H9 (cell line): ENCODE data around the gene SPTY2D1. TPM values are rescaled to one million over a fixed set of nuclear protein-coding genes. Genes with fewer than 3 reads are reported as not detected.

ENCODE experiments used
- DNase-seq: peaks from one replicate; pipeline ENCODE4 v3.0.0-alpha.2; 2017
- H2AFZ ChIP-seq: one replicate; pipeline ENCODE4 v1.6.1; 2013; ENCODE audit warnings: mild to moderate bottlenecking, low read length, control low read depth, moderate library complexity
- H2AK5ac ChIP-seq: 2 replicates; pipeline ENCODE4 v1.6.1; 2013; ENCODE audit warnings: low read length, control low read depth, mixed read lengths; ENCODE audit not compliant: insufficient read length
- H2BK120ac ChIP-seq: one replicate; pipeline ENCODE4 v1.6.1; 2013; ENCODE audit warnings: low read depth, mild to moderate bottlenecking, low read length, control low read depth, inconsistent platforms; ENCODE audit not compliant: poor library complexity, severe bottlenecking
- H2BK12ac ChIP-seq: 2 replicates; pipeline ENCODE4 v1.6.1; 2013; ENCODE audit warnings: low read length, control low read depth, mixed read lengths, low read depth; ENCODE audit not compliant: insufficient read length
- H2BK15ac ChIP-seq: 2 replicates; pipeline ENCODE4 v1.6.1; 2013; ENCODE audit warnings: low read depth, low read length, control low read depth
- H2BK20ac ChIP-seq: one replicate; pipeline ENCODE4 v1.6.1; 2013; ENCODE audit warnings: low read depth, mild to moderate bottlenecking, low read length, control low read depth, inconsistent platforms; ENCODE audit not compliant: poor library complexity, severe bottlenecking
- H2BK5ac ChIP-seq: 2 replicates; pipeline ENCODE4 v1.6.1; 2013; ENCODE audit warnings: low read length, control low read depth, mixed read lengths; ENCODE audit not compliant: insufficient read length
- H3K14ac ChIP-seq: 2 replicates; pipeline ENCODE4 v1.6.1; 2013; ENCODE audit warnings: low read length, control low read depth; ENCODE audit not compliant: insufficient read depth
- H3K18ac ChIP-seq: 2 replicates; pipeline ENCODE4 v1.6.1; 2013; ENCODE audit warnings: low read depth, mild to moderate bottlenecking, mixed read lengths, low read length, control low read depth; ENCODE audit not compliant: insufficient read length
- H3K23ac ChIP-seq: 2 replicates; pipeline ENCODE4 v1.6.1; 2013; ENCODE audit warnings: low read length, control low read depth, mixed read lengths, low read depth; ENCODE audit not compliant: insufficient read length
- H3K23me2 ChIP-seq: 2 replicates; pipeline ENCODE4 v1.6.1; 2013; ENCODE audit warnings: low read depth, mild to moderate bottlenecking, mixed read lengths, low read length, control low read depth; ENCODE audit not compliant: insufficient read length, poor library complexity, severe bottlenecking
- H3K27ac ChIP-seq: 2 replicates; pipeline ENCODE4 v1.5.1; 2013; ENCODE audit warnings: low read length, control low read depth, mixed read lengths, low read depth; ENCODE audit not compliant: insufficient read length
- H3K27me3 ChIP-seq: 2 replicates; pipeline ENCODE4 v1.6.1; 2013; ENCODE audit warnings: low read length, control low read depth, inconsistent platforms; ENCODE audit not compliant: insufficient read depth
- H3K4ac ChIP-seq: 2 replicates; pipeline ENCODE4 v1.6.1; 2013; ENCODE audit warnings: low read depth, mild to moderate bottlenecking, control low read depth, inconsistent platforms, low read length, moderate library complexity
- H3K4me1 ChIP-seq: 2 replicates; pipeline ENCODE4 v1.6.1; 2013; ENCODE audit warnings: low read length, control low read depth, inconsistent platforms; ENCODE audit not compliant: insufficient read depth
- H3K4me2 ChIP-seq: 2 replicates; pipeline ENCODE4 v1.6.1; 2013; ENCODE audit warnings: low read length, control low read depth, mixed read lengths; ENCODE audit not compliant: insufficient read length, insufficient read depth
- H3K56ac ChIP-seq: 2 replicates; pipeline ENCODE4 v1.6.1; 2013; ENCODE audit warnings: low read depth, mild to moderate bottlenecking, mixed read lengths, low read length, control low read depth; ENCODE audit not compliant: insufficient read length
- H3K79me1 ChIP-seq: 2 replicates; pipeline ENCODE4 v1.6.1; 2013; ENCODE audit warnings: low read depth, mild to moderate bottlenecking, moderate library complexity, low read length, control low read depth, inconsistent platforms; ENCODE audit not compliant: insufficient read depth, poor library complexity, severe bottlenecking
- H3K79me2 ChIP-seq: 2 replicates; pipeline ENCODE4 v1.6.1; 2013; ENCODE audit warnings: low read length, control low read depth, inconsistent platforms; ENCODE audit not compliant: insufficient read depth
- H3K9ac ChIP-seq: 2 replicates; pipeline ENCODE4 v1.6.1; 2013; ENCODE audit warnings: low read length, control low read depth, mixed read lengths; ENCODE audit not compliant: insufficient read length; ENCODE audit errors: extremely low read depth
- H3K9me3 ChIP-seq: one replicate; pipeline ENCODE4 v1.6.1; 2013; ENCODE audit warnings: low read depth, low read length, inconsistent platforms; ENCODE audit not compliant: control insufficient read depth
- H3T11ph ChIP-seq: one replicate; pipeline ENCODE4 v1.6.1; 2013; ENCODE audit warnings: mild to moderate bottlenecking, low read length, control low read depth, inconsistent platforms
- H4K20me1 ChIP-seq: one replicate; pipeline ENCODE4 v1.6.1; 2013; ENCODE audit not compliant: control insufficient read depth, insufficient read length, insufficient read depth
- H4K5ac ChIP-seq: 2 replicates; pipeline ENCODE4 v1.6.1; 2013; ENCODE audit warnings: low read depth, mild to moderate bottlenecking, mixed read lengths, low read length, control low read depth; ENCODE audit not compliant: insufficient read length
- H4K8ac ChIP-seq: replicated peaks from 2 replicates; pipeline ENCODE4 v1.6.1; 2013; ENCODE audit warnings: low read length, control low read depth, mixed read lengths, low read depth; ENCODE audit not compliant: insufficient read length
- H4K91ac ChIP-seq: 2 replicates; pipeline ENCODE4 v1.6.1; 2013; ENCODE audit warnings: low read depth, mild to moderate bottlenecking, moderate library complexity, mixed read lengths, low read length, control low read depth; ENCODE audit not compliant: insufficient read length
- H3K27ac Mint-ChIP-seq, 3 experiments: 2 replicates in 2 of 3; 3 replicates in 1 of 3; pipeline ENCODE4 v1.8.0; 2020 to 2021; ENCODE audit warnings: mixed read lengths in 3 of 3, mild to moderate bottlenecking in 1 of 3, moderate library complexity in 1 of 3
- H3K27me3 Mint-ChIP-seq: 2 replicates; pipeline ENCODE4 v1.8.0; 2021; ENCODE audit warnings: low read depth, mild to moderate bottlenecking, moderate library complexity, mixed read lengths
- H3K36me3 Mint-ChIP-seq, 3 experiments: 2 replicates in 2 of 3; 3 replicates in 1 of 3; pipeline ENCODE4 v1.8.0; 2020 to 2021; ENCODE audit warnings: low read depth in 3 of 3, mixed read lengths in 3 of 3; ENCODE audit not compliant: insufficient read depth in 1 of 3
- H3K4me1 Mint-ChIP-seq, 2 experiments: 2 replicates each; pipeline ENCODE4 v1.8.0; 2020; ENCODE audit warnings: mixed read lengths in 2 of 2
- H3K4me3 Mint-ChIP-seq, 2 experiments: 2 replicates in 1 of 2; 3 replicates in 1 of 2; pipeline ENCODE4 v1.8.0; 2020 to 2021; ENCODE audit warnings: mild to moderate bottlenecking in 2 of 2, mixed read lengths in 2 of 2, moderate library complexity in 1 of 2
- H3K9me3 Mint-ChIP-seq, 2 experiments: 2 replicates in 1 of 2; 3 replicates in 1 of 2; pipeline ENCODE4 v1.8.0; 2020; ENCODE audit warnings: mild to moderate bottlenecking in 2 of 2, mixed read lengths in 2 of 2, moderate library complexity in 1 of 2
- WGBS: extraction: QIAGEN DNeasy Blood & Tissue Kit; methylation state at CpG from one replicate; pipeline ENCODE4 v1.1.7; 2013; ENCODE audit warnings: missing lambda C conversion rate, low lambda C conversion rate, mixed read lengths; ENCODE audit not compliant: insufficient read length; ENCODE audit errors: extremely low coverage; 5-methylcytosine and 5-hydroxymethylcytosine counted together
- total RNA-seq: library from RNA; stranded (reverse); gene quantifications from 2 replicates; pipeline ENCODE4 v1.2.1, GENCODE V29; 2021
- TF ChIP-seq, protein P1 (sequence below): fragments of 200-600 bp; sonication (generic); conservative IDR thresholded peaks from 3 replicates; pipeline ENCODE4 v1.8.0; 2021; ENCODE audit warnings: antibody characterized with exemption, mild to moderate bottlenecking

SPTY2D1 gene
- total RNA-seq, 1 experiment from 2014 or later, result 15.9 TPM

DNA sequence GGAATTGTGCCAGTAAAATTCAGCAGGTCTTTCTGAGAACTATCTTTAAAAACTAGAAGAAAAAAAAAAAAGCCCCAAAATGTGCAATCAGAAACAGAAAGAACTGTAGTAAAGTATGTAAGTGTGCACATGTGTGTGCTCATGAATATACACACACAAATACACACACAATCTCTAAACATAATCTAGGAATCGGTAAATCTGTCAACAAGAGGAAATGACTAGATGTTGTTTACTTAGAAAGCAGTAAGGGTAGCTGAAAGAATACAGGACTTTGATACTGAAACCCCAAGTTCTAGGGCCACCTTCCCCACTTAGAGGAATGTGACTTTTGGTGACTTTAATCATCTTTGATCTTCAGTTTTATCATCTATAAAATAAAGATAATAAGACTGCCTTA, 58.8 kb downstream of the SPTY2D1 start:
- H3K4me3 Mint-ChIP-seq, result no peak overlapping the region

More for the DNA sequence above, 58.8 kb downstream of the SPTY2D1 start:
- Histone ChIP-seq H2AFZ (no peak overlapping the region), H2BK20ac (no peak overlapping the region), H3K4me1 (no peaks in the 10 kb centered on the region), H4K8ac (no peak overlapping the region), H3K14ac (no peak overlapping the region), H3K56ac (no peak overlapping the region), H3K4ac (no peak overlapping the region), H3K9me3 (no peaks in the 10 kb centered on the region), H2BK15ac (no peak overlapping the region), H2BK120ac (no peak overlapping the region), H3K23me2 (no peaks in the 10 kb centered on the region), H4K5ac (no peak overlapping the region), H2BK5ac (no peak overlapping the region), H3K27me3 (no peaks in the 10 kb centered on the region), H3K27ac (no peak overlapping the region), H3K4me2 (no peak overlapping the region), H3K23ac (no peak overlapping the region), H4K91ac (no peak overlapping the region), H4K20me1 (no peaks in the 10 kb centered on the region), H2BK12ac (no peak overlapping the region), H3T11ph (no peak overlapping the region), H3K79me2 (no peaks in the 10 kb centered on the region), H3K18ac (no peak overlapping the region), H2AK5ac (no peak overlapping the region), H3K79me1 (no peaks in the 10 kb centered on the region), H3K9ac (no peak overlapping the region)
- Mint-ChIP-seq H3K27ac (no peak overlapping the region), H3K27me3 (no peaks in the 10 kb centered on the region), H3K9me3 (no peaks in the 10 kb centered on the region), H3K4me1 (peaks cover 0 to 3% of the 10 kb centered on the region in 2 experiments; a peak in 2 of 4 replicates), H3K36me3 (peaks cover 0 to 21% (median 7%) of the 10 kb centered on the region in 3 experiments; a peak in 5 of 7 replicates)
- DNase-seq, result no peak
- WGBS, result no CpG with 5 or more reads among the region's 1 CpG
- TF ChIP-seq, protein P1, sequence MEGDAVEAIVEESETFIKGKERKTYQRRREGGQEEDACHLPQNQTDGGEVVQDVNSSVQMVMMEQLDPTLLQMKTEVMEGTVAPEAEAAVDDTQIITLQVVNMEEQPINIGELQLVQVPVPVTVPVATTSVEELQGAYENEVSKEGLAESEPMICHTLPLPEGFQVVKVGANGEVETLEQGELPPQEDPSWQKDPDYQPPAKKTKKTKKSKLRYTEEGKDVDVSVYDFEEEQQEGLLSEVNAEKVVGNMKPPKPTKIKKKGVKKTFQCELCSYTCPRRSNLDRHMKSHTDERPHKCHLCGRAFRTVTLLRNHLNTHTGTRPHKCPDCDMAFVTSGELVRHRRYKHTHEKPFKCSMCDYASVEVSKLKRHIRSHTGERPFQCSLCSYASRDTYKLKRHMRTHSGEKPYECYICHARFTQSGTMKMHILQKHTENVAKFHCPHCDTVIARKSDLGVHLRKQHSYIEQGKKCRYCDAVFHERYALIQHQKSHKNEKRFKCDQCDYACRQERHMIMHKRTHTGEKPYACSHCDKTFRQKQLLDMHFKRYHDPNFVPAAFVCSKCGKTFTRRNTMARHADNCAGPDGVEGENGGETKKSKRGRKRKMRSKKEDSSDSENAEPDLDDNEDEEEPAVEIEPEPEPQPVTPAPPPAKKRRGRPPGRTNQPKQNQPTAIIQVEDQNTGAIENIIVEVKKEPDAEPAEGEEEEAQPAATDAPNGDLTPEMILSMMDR, result no peak
